Activated CD8-positive, alpha-beta T cell treated with anti-CD3 and anti-CD28 coated beads for 36 hours (primary cell): ENCODE data around the gene CDC20B. TPM values are rescaled to one million over a fixed set of nuclear protein-coding genes. Genes with fewer than 3 reads are reported as not detected.

ENCODE experiments used
- ATAC-seq: fragments of 200-7000 bp; cut with Tn5 transposase; one replicate; pipeline ENCODE4 v1.10.0; 2021; ENCODE audit warnings: mild to moderate bottlenecking, moderate library complexity
- CTCF ChIA-PET: fragments of 350-600 bp; sonication (Branson Sonifier 250); formaldehyde crosslinking; loops from one replicate; lab custom pipeline; 2021; ENCODE audit warnings: antibody characterized with exemption; lab: Charles Lee
- POLR2A ChIA-PET: fragments of 350-600 bp; sonication (Branson Sonifier 250); formaldehyde crosslinking; loops from one replicate; lab custom pipeline; 2021; ENCODE audit warnings: antibody characterized with exemption; lab: Charles Lee
- DNase-seq: peaks from one replicate; pipeline ENCODE4 v3.0.0-alpha.2; 2020
- H3K27ac Mint-ChIP-seq: one replicate; pipeline ENCODE4 v1.8.0; 2021; ENCODE audit warnings: mild to moderate bottlenecking, mixed read lengths
- H3K27me3 Mint-ChIP-seq: one replicate; pipeline ENCODE4 v1.8.0; 2021; ENCODE audit warnings: mixed read lengths
- H3K36me3 Mint-ChIP-seq: one replicate; pipeline ENCODE4 v1.8.0; 2021; ENCODE audit warnings: low read depth, mixed read lengths
- H3K4me1 Mint-ChIP-seq: one replicate; pipeline ENCODE4 v1.8.0; 2021; ENCODE audit warnings: low read depth, mixed read lengths
- H3K4me3 Mint-ChIP-seq: one replicate; pipeline ENCODE4 v1.8.0; 2021; ENCODE audit warnings: mild to moderate bottlenecking, moderate library complexity, mixed read lengths
- H3K9me3 Mint-ChIP-seq: one replicate; pipeline ENCODE4 v1.8.0; 2021; ENCODE audit warnings: mixed read lengths
- intact Hi-C: fragments of 100-400 bp; cut with micrococcal nuclease; formaldehyde crosslinking; loops from one replicate; pipeline ENCODE4 v1.10.0; 2022
- total RNA-seq, 2 experiments: library from RNA; stranded (reverse); gene quantifications; one replicate each; pipeline ENCODE4 v1.2.3, GENCODE V29; 2021
- TF ChIP-seq, protein P1 (sequence below): fragments of 200-600 bp; IDR thresholded peaks from one replicate; pipeline ENCODE4 v1.8.0; 2022; ENCODE audit warnings: antibody characterized with exemption, mild to moderate bottlenecking

CDC20B gene
- total RNA-seq, 2 experiments from 2014 or later = not detected

- ATAC-seq = peak; percentile 75
- Mint-ChIP-seq H3K27ac (peak overlapping the region; percentile 43), H3K4me3 (no peak overlapping the region), H3K4me1 (peaks cover 24% of the 10 kb centered on the region), H3K27me3 (peaks cover 5% of the 10 kb centered on the region), H3K9me3 (no peaks in the 10 kb centered on the region), H3K36me3 (no peaks in the 10 kb centered on the region)
- DNase-seq = peak; percentile 50
- POLR2A ChIA-PET = interaction anchor here (0.6 to 1.6 kb wide), 5 partner anchors 20 to 236 kb away, joined by 3 to 6 read pairs (median 3); no protein-coding TSS in a partner anchor
- intact Hi-C loops = loop anchor here (5.0 to 10.0 kb wide), 2 partner anchors 40 to 107 kb away; partner anchors contain the start of gene GZMA
- CTCF ChIA-PET = interaction anchor here (0.7 to 6.7 kb wide), 10 partner anchors 8 to 236 kb away, joined by 3 to 111 read pairs (median 4); partner anchors contain the start of gene GPX8
- TF ChIP-seq, protein P1, sequence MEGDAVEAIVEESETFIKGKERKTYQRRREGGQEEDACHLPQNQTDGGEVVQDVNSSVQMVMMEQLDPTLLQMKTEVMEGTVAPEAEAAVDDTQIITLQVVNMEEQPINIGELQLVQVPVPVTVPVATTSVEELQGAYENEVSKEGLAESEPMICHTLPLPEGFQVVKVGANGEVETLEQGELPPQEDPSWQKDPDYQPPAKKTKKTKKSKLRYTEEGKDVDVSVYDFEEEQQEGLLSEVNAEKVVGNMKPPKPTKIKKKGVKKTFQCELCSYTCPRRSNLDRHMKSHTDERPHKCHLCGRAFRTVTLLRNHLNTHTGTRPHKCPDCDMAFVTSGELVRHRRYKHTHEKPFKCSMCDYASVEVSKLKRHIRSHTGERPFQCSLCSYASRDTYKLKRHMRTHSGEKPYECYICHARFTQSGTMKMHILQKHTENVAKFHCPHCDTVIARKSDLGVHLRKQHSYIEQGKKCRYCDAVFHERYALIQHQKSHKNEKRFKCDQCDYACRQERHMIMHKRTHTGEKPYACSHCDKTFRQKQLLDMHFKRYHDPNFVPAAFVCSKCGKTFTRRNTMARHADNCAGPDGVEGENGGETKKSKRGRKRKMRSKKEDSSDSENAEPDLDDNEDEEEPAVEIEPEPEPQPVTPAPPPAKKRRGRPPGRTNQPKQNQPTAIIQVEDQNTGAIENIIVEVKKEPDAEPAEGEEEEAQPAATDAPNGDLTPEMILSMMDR = no peak
Measured at GRCh38 chr5:55141945-55142690, 30.9 kb downstream of the CDC20B start.

- intact Hi-C loops = loop anchor here (5.0 to 10.0 kb wide), 2 partner anchors 39 to 106 kb away; partner anchors contain the start of gene GZMA
- ATAC-seq (peak; percentile 12), DNase-seq (peak; percentile 63)
- CTCF ChIA-PET = interaction anchor here (0.7 to 6.7 kb wide), 7 partner anchors 31 to 235 kb away, joined by 3 to 111 read pairs (median 4); no protein-coding TSS in a partner anchor
- H3K9me3 Mint-ChIP-seq = no peaks in the 10 kb centered on the region
- peaks cover 19% of the 10 kb centered on the region for H3K4me1 Mint-ChIP-seq
- TF ChIP-seq, protein P1 = no peak
- POLR2A ChIA-PET = interaction anchor here (0.8 to 1.6 kb wide), 3 partner anchors 69 to 235 kb away, joined by 3 to 6 read pairs (median 4); no protein-coding TSS in a partner anchor
- no peak overlapping the region for H3K4me3 Mint-ChIP-seq
- no peaks in the 10 kb centered on the region for H3K36me3 Mint-ChIP-seq
- peaks cover 5% of the 10 kb centered on the region for H3K27me3 Mint-ChIP-seq
- peak overlapping the region; percentile 43 for H3K27ac Mint-ChIP-seq
Measured at GRCh38 chr5:55140908-55141665, 31.9 kb downstream of the CDC20B start.

GRCh38 chr5:55136521-55136920 lies 36.5 kb downstream of the CDC20B start:
- Mint-ChIP-seq H3K27me3 (peaks cover 9% of the 10 kb centered on the region), H3K27ac (no peak overlapping the region), H3K36me3 (peaks cover 6% of the 10 kb centered on the region), H3K9me3 (peaks cover 8% of the 10 kb centered on the region), H3K4me1 (peaks cover 31% of the 10 kb centered on the region), H3K4me3 (no peak overlapping the region)
- ChIA-PET POLR2A (no interaction called here), CTCF (interaction anchor here (0.6 to 2.2 kb wide), 4 partner anchors 10 to 230 kb away, joined by 3 to 5 read pairs (median 4); no protein-coding TSS in a partner anchor)
- TF ChIP-seq, protein P1 = no peak
- ATAC-seq = no peak
- DNase-seq = no peak
- intact Hi-C loops = no loop called here

DNA sequence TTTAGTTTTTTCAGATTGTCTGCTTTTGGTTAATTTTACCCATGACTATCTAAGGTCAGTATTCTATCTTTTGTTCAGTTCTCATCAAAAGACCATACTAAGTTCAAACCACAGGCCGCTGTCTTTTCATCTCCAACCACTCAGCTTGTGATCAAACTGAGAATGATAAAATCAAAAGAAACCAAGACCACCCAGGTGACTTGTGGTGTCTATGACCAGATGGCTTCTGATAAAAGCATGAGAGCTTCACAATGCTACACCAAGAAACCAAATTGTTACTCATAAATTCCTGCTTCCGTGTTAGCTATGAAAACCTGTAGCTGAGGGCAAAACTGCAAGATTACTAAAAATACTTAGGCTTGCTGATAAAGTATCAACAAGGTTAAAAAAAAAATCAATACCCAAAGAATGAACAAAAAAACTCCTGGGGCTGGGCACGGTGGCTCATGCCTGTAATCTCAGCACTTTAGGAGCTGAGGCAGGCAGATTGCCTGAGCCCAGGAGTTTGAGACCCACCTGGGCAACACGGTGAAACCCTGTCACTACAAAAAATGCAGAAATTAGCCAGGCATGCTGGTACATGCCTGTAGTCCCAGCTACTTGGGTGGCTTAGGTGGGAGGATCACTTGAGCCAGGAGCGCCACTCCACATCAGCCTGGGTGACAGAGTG lies 38.8 kb downstream of the CDC20B start:
- Mint-ChIP-seq H3K4me3 (no peak overlapping the region), H3K27ac (peak overlapping the region; percentile 56), H3K36me3 (peaks cover 8% of the 10 kb centered on the region), H3K9me3 (peaks cover 23% of the 10 kb centered on the region), H3K4me1 (peaks cover 21% of the 10 kb centered on the region), H3K27me3 (peaks cover 13% of the 10 kb centered on the region)
- intact Hi-C loops = no loop called here
- ATAC-seq (peak; percentile 90), DNase-seq (peak; percentile 86)
- POLR2A ChIA-PET = interaction anchor here (0.6 to 1.0 kb wide), 3 partner anchors 28 to 247 kb away, joined by 3 to 4 read pairs (median 3); no protein-coding TSS in a partner anchor
- CTCF ChIA-PET = interaction anchor here (1.0 to 1.7 kb wide), 7 partner anchors 9 to 228 kb away, joined by 3 to 12 read pairs (median 3); no protein-coding TSS in a partner anchor
- TF ChIP-seq, protein P1 = no peak
